GM20431 (cell line): ENCODE results near the gene TM9SF2.

ENCODE experiments used
- in situ Hi-C: fragments of 300-500 bp; cut with MseI, MboI; formaldehyde crosslinking; loops from one replicate; pipeline ENCODE4 v1.15.0; 2020; ENCODE audit warnings: low sequenced_read_pairs; ENCODE audit not compliant: unreplicated experiment

The TM9SF2 gene

DNA sequence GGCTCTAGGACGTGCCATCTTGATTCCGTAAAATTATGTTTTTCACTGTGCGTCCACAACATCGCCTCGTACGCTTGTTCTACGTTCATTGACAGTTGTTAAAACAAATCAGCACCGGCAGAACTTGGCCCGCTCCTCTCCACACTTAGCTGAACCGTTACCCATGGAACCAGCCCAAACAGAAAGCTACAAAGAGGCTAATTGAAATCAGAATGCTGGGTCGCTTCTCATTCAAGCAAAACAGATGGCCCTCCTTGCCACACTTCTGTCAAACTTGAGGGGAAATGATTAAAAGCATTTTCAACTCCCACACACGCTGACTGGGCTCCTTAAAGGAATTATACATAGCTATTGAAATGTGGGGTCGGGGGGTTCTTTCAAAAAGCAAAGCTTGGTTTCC lies 71.6 kb downstream of the TM9SF2 start:
- in situ Hi-C loops = no loop called here

GRCh38 chr13:99575376-99576120 lies 74.3 kb downstream of the TM9SF2 start:
- in situ Hi-C loops = no loop called here

DNA sequence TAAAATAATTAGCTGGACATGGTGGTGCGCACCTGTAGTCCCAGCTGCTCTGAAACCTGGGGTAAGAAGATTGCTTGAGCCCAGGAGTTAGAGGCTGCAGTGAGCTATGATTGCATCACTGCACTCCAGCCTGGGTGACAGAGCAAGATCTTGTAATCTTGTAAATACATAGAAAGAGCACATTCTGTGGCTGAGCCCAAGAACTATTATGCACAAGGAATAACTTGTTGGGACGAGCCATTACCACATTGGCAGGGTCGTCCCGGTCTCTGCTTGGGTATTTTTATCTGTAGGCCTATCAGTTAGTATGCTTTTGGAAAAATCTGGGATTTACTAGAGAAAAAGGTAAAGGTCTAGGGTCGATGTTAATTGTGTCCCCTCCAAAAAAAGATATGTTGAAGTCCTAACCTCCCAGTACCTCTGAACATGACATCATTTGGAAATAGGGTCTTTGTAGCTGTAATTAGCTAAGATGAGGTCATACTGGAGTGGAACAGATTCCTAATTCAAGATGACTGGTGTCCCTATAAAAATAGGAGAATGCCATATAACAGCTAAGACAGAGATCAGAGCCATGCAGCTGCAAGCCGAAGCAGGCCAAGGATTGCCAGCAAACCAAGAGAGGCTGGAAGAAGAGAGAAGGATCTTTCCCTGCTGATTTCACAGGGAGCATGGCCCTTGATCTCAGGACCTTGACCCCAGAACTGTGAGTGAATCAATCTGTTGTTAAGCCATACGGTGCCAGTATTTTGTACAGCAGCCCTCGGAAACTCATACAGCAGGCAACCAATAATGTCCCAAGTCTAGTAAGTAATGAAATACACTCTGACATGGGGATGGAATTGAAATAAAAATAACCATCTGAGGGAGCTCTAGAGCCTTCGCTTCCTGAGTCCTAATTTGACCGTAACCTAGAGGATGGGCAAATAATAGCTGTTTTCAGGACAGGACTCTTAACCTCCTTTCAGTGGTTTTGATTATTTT lies 77.0 kb downstream of the TM9SF2 start:
- in situ Hi-C loops = no loop called here

- in situ Hi-C loops = no loop called here
Observed at GRCh38 chr13:99580500-99581268, 79.4 kb downstream of the TM9SF2 start.

DNA sequence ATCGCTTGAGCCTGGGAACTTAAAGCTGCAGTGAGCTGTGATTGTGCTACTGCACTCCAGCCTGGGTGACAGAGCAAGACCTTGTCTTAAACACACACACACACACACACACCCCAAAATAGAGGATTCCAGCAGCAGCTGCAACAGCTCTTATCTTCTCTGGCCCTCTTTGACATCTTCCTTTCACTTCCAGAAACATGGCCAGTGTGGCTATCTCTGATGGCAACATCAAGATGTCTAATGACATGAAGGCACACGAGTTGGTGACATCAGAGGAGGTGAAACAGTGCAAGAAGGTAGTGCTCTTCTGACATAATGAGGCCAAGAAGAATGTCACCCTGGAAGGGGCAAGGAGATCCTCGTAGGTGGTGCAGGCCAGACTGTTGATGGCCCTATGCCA lies 81.2 kb downstream of the TM9SF2 start:
- in situ Hi-C loops = no loop called here

DNA sequence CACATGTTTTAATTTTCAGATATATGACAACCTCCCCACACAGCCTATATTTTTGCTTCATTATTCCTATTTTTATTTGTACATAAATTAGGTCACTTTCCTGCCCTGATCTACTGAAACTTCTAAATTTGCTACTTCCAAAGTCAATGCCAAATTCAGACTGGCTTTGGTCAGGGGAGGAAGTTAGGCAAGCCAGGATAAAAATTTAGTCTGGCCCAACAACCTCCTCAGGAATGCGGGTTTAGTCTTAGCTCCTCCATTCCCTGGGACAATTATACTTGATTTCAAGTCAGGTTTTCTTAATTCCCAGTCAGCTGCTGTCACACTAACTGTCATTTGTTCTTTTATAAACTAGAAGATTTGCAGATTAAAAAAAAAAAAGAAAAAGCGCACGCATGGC lies 84.3 kb downstream of the TM9SF2 start:
- in situ Hi-C loops = no loop called here

- in situ Hi-C loops = no loop called here
Observed at GRCh38 chr13:99587021-99587420, 85.7 kb downstream of the TM9SF2 start.

- in situ Hi-C loops = no loop called here
Observed at GRCh38 chr13:99587893-99588606, 86.8 kb downstream of the TM9SF2 start.

DNA sequence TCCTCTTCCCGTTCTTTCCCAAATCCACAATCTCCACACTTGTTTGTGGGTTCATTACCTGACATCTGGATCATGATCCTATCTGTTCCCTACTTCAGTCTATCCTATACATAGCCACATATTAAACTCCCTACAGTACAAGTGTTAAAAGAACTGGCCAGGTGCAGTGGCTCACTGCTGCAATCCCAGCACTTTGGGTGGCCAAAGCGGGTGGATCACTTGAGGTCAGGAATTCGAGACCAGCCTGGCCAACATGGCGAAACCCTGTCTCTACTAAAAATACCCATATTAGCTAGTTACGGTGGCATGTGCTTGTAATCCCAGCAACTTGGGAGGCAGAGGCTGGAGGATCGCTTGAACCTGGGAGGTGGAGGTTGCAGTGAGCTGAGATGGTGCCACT lies 88.3 kb downstream of the TM9SF2 start:
- in situ Hi-C loops = no loop called here

DNA sequence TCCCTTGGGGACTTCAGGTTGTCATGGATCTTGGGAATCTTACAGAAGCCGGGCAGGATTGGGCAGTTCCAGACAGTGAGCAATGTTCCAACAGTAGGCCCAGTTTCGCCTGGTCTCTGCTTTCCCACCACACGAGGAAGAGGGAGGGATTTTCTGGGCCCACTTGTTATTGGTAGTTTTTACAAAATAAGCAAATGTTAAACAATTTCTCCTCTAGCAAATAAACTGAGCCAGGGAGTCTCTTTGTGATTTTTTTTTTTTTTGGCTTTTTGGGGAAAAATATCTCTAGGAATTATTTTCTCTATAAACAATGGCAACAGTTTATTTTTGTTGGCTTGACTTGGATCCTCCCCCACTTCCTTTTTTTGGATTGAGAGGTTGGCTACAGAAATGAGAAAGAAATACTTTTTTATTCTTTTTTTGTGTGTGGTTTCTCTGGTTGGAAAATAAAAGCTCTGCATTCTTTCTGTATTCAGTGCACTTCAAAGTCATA lies 89.3 kb downstream of the TM9SF2 start:
- in situ Hi-C loops = no loop called here

- in situ Hi-C loops = no loop called here
Observed at GRCh38 chr13:99596180-99596579, 94.9 kb downstream of the TM9SF2 start.

DNA sequence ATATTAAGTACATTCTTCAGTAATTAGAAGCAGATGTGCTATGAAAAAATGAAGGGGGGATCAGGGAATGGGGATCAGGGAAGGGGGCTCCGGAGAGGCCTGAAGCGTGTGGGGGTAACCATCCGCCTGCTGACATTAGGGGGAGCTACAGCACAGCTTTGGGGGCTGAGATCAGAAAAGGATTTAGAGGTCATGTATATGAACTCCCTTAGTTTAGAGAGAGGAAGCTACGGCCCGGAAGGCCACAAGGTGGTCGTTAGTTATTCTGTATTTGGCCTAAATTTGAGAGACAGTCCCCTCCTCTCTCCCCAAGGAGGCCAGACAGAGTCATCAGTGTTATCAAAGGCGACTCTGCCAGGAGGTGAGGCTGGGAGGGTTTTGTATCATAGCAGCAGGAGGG lies 99.0 kb downstream of the TM9SF2 start:
- in situ Hi-C loops = no loop called here

GRCh38 chr13:99601535-99601934 lies 100.3 kb downstream of the TM9SF2 start:
- in situ Hi-C loops = no loop called here

DNA sequence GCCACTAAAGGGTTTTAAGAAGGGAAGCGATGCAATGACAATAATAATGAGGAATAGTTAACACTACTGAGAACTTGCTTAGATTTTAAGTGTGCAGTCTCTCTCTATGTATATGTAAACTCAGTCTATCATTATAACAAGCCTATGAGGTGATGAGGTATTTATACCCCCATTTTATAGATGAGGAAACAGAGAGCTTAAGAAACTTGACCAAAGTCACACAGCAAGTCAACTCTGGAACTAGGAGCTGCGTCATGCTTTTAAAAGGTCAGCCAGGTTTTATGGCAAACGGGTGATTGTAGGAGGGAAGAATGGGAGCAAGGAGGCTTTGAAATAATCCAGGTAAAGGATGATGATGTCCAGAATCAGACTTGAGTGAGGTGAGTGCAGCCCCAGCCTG lies 103.4 kb downstream of the TM9SF2 start:
- in situ Hi-C loops = no loop called here

DNA sequence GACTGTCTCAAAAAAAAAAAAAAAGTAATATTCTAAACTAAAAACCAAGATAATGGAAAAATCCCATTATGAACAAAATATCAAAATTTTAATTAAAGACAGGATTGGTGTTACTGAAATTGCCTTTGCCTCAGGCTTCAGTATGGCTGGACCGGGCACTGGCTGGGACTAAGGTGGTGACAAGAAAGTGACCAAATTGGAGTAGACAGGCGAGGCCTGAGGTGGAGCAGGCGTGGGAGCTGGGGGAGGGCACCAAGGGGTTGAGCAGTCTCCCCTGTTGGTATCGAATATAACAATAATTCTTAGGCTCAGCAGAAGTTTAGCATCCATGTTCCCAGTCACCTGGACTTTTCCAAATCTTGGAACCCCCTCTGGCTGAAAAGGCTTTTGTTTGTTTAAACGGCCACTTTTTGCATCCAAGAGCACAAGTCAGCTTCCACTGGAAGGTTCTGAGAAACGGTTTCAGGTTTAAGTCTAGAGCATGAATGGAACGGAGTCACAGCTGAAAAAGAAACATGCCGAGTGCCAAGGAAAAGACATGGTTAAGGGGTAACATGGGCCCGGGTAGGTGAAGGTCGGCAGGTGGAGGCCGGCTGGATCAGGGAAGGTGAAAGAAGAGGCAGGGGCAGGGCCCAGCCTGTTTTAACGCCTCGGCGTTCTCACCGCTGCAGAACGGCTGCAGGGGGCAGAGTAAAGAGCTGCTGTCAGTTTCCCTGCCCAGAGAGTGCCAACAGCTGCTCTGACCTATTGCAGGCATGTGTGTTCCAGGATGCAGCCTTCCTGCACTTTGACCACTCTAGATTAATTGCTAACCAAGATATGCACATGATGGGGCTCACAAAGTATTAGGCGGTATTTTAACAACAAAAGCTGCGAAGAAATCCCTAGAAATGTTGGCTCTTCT lies 104.4 kb downstream of the TM9SF2 start:
- in situ Hi-C loops = no loop called here

GRCh38 chr13:99606324-99607066 lies 105.2 kb downstream of the TM9SF2 start, which contains the start of gene CLYBL:
Gene CLYBL (plus strand): TSS chr13:99606690.
- in situ Hi-C loops = no loop called here

DNA sequence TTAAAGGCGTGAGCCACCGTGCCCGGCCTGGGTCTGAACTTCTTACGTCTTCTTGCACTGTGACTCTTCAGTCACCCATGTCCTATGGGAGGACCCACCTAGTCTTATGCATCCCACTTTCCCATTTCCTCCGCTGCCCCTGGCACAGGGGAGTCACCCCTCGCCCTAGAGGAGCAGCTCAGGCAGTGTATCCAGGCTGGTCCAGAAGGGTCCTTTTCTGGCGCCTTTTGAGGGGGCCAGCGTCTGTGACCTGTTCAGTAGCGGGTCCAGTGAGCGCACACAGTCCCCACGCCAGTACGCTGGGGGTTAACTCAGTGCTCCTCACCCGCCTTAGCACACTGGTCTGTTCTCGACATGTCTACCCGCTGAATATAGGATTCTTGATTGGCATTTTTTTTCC lies 107.1 kb downstream of the TM9SF2 start:
- in situ Hi-C loops = no loop called here

DNA sequence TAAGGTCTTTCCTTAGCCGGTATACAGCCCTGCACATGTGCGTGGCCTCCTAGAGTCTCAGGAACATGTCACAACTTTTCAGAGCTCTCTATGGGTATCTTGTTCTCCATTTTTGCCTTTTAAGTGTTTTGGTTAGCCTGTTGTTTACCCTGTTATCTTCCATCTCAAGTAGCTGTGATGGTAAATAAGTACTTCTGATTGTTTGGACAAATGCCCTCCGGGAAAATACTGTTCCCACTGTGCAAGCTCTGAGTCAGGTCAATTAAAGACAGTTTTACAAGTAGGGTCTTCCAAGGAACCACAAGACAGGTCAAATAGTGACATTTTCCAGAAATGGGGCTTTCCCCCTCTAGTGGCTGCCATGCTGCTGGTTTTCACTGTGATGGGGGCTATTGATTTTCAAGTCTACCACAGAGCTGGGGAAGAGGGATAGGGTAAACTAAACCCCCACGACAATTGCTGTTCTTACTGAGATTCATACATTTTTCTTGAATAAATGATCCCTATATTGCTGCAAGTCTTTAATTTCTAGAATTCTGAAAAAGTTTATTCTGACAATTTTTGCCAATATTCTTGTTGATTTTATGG lies 109.5 kb downstream of the TM9SF2 start:
- in situ Hi-C loops = no loop called here
